Measurements from ENCODE around the gene TRIM44.

DNA sequence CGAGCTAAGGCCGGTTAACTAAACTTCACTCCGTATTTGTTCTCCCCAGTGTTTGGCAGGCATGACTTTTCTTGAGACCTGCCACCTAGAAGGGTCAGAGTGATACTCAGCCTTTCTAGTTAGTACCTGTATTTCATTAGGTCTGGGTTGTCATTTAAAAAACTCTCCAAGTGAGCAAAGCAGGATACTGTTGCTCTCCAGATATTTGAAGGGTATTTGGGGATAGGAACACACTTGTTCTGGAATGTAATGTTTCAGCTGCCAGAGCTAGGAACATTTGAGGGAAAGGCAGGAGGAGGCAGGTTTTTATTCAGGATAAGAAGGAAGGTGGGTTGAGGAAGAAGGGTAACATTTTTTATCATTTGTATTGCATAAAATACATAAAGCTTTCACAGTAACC lies 140.1 kb downstream of the TRIM44 start:
- TF ChIP-seq, protein P1, sequence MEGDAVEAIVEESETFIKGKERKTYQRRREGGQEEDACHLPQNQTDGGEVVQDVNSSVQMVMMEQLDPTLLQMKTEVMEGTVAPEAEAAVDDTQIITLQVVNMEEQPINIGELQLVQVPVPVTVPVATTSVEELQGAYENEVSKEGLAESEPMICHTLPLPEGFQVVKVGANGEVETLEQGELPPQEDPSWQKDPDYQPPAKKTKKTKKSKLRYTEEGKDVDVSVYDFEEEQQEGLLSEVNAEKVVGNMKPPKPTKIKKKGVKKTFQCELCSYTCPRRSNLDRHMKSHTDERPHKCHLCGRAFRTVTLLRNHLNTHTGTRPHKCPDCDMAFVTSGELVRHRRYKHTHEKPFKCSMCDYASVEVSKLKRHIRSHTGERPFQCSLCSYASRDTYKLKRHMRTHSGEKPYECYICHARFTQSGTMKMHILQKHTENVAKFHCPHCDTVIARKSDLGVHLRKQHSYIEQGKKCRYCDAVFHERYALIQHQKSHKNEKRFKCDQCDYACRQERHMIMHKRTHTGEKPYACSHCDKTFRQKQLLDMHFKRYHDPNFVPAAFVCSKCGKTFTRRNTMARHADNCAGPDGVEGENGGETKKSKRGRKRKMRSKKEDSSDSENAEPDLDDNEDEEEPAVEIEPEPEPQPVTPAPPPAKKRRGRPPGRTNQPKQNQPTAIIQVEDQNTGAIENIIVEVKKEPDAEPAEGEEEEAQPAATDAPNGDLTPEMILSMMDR (conservative IDR thresholded peaks at IDR 0.05; ENCODE audit: low read length), result no peak
- no peak for TF ChIP-seq EZH2phosphoT487 (IDR thresholded peaks at IDR 0.05; ENCODE audit: borderline replicate concordance, low read depth, low read length)
